Ishikawa (cell line): ENCODE results near the gene FGD2.

Experiments used
- CEBPB ChIP-seq: IDR thresholded peaks from 2 replicates; pipeline ENCODE4 v1.6.1; 2012
- CREB1 ChIP-seq: IDR thresholded peaks from 2 replicates; pipeline ENCODE4 v1.6.1; 2012; ENCODE audit warnings: low read depth
- EGR1 ChIP-seq: IDR thresholded peaks from 2 replicates; pipeline ENCODE4 v1.6.1; 2012
- EP300 ChIP-seq: IDR thresholded peaks from 2 replicates; pipeline ENCODE4 v1.6.1; 2012; ENCODE audit warnings: borderline replicate concordance
- FOXM1 ChIP-seq: IDR thresholded peaks from 2 replicates; pipeline ENCODE4 v1.6.1; 2012; ENCODE audit warnings: low read depth, borderline replicate concordance
- NFIC ChIP-seq: IDR thresholded peaks from 2 replicates; pipeline ENCODE4 v1.6.1; 2012
- RAD21 ChIP-seq: IDR thresholded peaks from 2 replicates; pipeline ENCODE4 v1.6.1; 2012; ENCODE audit warnings: low read depth
- TAF1 ChIP-seq: IDR thresholded peaks from 2 replicates; pipeline ENCODE4 v1.6.1; 2012; ENCODE audit warnings: low read depth, mild to moderate bottlenecking
- TCF12 ChIP-seq: IDR thresholded peaks from 2 replicates; pipeline ENCODE4 v1.6.1; 2012; ENCODE audit warnings: low read depth
- TEAD4 ChIP-seq: IDR thresholded peaks from 2 replicates; pipeline ENCODE4 v1.6.1; 2012
- YY1 ChIP-seq: IDR thresholded peaks from 2 replicates; pipeline ENCODE4 v1.6.1; 2012; ENCODE audit warnings: low read depth
- ZBTB7A ChIP-seq: IDR thresholded peaks from 2 replicates; pipeline ENCODE4 v1.6.1; 2012; ENCODE audit warnings: low read depth
- TF ChIP-seq, protein P1 (sequence below): IDR thresholded peaks from 2 replicates; pipeline ENCODE4 v1.6.1; 2012; ENCODE audit warnings: low read depth, mild to moderate bottlenecking
- TF ChIP-seq, protein P2 (sequence below): IDR thresholded peaks from 2 replicates; pipeline ENCODE4 v1.6.1; 2012
- TF ChIP-seq, protein P3 (sequence below): IDR thresholded peaks from 2 replicates; pipeline ENCODE4 v1.6.1; 2012

FGD2 gene

DNA sequence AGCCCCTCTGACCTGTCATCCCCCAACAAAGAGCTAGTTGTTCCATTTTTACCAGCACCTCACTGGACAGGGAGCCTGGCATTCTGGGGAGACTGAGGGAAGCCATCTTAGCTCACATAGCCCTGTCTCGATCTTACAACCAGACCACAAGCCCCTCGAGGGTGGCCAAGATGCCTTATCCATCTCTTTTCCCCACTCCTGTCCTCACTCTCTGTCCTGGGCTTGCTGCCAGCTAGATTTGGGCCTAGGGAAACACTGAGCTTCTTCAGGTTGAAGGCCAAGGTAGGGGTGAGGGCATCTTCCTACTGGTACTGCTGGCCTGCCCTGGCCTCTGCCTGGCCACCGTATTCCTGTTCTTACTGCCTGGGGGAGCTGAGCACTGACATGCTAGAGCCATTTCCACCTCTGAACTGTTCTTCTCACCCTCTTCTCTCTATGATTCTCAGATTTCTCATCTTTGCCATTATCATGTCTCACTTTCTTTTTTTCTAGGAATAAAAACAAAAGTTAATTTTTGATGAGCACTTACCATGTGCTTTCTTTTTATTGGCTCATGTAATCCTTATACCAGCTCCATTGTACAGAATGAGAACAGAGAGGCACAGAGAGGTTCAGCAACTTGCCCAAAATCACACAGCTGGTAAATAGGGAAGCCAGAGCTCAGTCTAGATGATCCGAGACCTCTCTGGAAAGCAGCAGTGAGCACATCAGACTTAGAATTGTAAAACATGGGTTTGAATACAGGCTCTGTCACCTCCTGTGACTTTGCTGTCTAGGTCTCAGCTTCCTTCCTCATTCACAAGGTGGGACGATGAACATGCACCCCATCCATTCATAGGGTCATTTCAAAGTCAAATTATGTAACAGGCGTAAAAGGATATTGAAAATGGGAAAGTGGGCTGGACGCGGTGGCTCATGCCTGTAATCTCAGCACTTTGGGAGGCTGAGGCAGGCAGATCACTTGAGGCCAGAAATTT is 28.7 kb downstream of the FGD2 start:
- TF ChIP-seq EGR1 (no peak), TAF1 (no peak), CREB1 (no peak), FOXM1 (no peak), TCF12 (no peak), ZBTB7A (no peak), RAD21 (no peak), TEAD4 (no peak), YY1 (no peak), CEBPB (no peak), NFIC (no peak), EP300 (no peak)
- TF ChIP-seq, protein P1, sequence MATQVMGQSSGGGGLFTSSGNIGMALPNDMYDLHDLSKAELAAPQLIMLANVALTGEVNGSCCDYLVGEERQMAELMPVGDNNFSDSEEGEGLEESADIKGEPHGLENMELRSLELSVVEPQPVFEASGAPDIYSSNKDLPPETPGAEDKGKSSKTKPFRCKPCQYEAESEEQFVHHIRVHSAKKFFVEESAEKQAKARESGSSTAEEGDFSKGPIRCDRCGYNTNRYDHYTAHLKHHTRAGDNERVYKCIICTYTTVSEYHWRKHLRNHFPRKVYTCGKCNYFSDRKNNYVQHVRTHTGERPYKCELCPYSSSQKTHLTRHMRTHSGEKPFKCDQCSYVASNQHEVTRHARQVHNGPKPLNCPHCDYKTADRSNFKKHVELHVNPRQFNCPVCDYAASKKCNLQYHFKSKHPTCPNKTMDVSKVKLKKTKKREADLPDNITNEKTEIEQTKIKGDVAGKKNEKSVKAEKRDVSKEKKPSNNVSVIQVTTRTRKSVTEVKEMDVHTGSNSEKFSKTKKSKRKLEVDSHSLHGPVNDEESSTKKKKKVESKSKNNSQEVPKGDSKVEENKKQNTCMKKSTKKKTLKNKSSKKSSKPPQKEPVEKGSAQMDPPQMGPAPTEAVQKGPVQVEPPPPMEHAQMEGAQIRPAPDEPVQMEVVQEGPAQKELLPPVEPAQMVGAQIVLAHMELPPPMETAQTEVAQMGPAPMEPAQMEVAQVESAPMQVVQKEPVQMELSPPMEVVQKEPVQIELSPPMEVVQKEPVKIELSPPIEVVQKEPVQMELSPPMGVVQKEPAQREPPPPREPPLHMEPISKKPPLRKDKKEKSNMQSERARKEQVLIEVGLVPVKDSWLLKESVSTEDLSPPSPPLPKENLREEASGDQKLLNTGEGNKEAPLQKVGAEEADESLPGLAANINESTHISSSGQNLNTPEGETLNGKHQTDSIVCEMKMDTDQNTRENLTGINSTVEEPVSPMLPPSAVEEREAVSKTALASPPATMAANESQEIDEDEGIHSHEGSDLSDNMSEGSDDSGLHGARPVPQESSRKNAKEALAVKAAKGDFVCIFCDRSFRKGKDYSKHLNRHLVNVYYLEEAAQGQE: no peak
- TF ChIP-seq, protein P2, sequence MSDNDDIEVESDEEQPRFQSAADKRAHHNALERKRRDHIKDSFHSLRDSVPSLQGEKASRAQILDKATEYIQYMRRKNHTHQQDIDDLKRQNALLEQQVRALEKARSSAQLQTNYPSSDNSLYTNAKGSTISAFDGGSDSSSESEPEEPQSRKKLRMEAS: no peak
- TF ChIP-seq, protein P3, sequence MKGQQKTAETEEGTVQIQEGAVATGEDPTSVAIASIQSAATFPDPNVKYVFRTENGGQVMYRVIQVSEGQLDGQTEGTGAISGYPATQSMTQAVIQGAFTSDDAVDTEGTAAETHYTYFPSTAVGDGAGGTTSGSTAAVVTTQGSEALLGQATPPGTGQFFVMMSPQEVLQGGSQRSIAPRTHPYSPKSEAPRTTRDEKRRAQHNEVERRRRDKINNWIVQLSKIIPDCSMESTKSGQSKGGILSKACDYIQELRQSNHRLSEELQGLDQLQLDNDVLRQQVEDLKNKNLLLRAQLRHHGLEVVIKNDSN: no peak

DNA sequence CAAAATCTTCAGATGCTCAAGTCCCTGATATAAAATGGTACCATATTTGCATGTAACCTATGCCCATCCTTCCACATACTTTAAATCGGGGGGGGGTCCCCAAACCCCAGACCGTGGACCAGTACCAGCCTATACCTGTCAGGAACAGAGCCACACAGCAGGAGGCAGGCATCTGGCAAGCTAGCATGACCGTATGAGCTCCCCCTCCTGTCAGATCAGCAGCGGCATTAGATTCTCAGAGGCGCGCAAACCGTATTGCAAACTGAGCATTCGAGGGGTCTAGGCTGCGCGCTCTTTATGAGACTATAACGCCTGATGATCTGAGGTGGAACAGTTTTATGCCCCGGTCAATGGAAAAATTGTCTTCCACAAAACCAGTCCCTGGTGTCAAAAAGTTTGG is 30.7 kb downstream of the FGD2 start:
- no peak for TF ChIP-seq NFIC
- TF ChIP-seq CEBPB: no peak
- TF ChIP-seq FOXM1: no peak
- TF ChIP-seq YY1: no peak
- TF ChIP-seq, protein P3: no peak
- TF ChIP-seq, protein P1: no peak
- TF ChIP-seq ZBTB7A: no peak
- TF ChIP-seq, protein P2: no peak
- no peak for TF ChIP-seq TAF1
- TF ChIP-seq TEAD4: no peak

DNA sequence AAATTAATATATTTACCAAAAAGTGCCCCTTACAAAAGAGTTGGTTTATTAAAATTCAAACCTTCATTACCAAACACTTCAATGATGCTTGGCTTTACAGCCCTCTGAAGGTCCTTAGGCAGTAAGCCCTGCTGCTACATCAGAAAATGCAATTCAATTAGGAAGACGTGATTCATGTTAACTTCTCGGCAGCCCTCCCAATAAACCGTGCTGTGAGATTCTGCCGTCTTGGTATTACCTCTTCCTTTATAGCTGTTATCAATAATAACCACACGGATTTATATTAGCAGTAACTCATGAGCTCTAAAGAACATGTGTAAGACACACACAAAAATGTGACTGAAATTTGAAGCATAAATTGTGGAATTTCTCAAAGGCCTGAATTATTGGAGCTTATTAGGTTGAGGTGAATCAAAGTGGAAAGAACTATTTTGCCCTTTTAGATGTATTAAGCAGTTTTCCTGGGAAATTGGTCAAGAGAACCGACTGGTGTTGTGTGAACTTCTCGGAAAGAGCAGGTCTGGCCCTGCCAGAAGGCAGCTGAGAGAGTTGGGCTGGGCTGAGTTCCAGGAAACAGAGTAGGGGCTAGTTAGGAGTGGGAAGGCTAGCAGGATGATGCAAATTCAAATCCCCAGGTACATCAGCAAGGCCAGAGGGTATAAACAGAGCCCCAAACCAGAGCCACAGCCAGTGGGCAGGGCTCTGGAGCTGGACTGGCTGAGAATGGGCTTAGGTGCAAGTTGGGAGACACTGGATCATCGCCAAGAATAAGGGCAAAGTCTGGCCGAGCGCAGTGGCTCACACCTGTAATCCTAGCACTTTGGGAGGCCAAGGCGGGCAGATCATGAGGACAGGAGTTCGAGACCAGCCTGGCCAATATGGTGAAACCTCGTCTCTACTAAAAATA is 33.1 kb downstream of the FGD2 start:
- TF ChIP-seq, protein P2: no peak
- TF ChIP-seq CREB1: no peak
- TF ChIP-seq TCF12: no peak
- TF ChIP-seq, protein P1: no peak
- no peak for TF ChIP-seq EGR1
- TF ChIP-seq, protein P3: no peak
- TF ChIP-seq RAD21: no peak
- TF ChIP-seq CEBPB: no peak
- TF ChIP-seq TAF1: no peak
- no peak for TF ChIP-seq EP300
- no peak for TF ChIP-seq NFIC
- TF ChIP-seq ZBTB7A: no peak
- TF ChIP-seq YY1: no peak
- TF ChIP-seq FOXM1: no peak
- no peak for TF ChIP-seq TEAD4
